EH (cell line): ENCODE data around the gene MS4A6A.

Experiments used
- DNase-seq: peaks from one replicate; pipeline ENCODE4 v3.0.0-alpha.2; 2015; ENCODE audit warnings: low read depth

The MS4A6A gene

DNA sequence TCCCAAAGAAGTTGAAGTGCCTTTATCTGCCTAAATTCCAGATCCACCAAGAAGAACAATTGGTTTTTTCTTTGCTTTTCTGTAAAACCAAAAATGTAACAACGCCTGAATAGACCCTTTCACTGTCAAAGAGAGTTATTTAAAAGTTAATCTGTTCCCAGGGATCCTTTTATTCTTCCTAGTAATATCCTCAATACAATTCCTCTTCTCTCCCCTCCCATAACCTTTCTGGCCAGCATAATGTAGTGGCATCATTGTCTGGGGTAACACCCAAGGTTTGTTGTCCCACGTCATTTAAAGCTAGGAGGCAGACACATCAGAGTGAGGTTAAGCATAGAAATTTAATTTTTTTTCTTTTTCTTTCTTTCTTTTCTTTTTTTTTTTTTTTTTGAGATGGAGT, 54.5 kb downstream of the MS4A6A start:
- DNase-seq: no peak

DNA sequence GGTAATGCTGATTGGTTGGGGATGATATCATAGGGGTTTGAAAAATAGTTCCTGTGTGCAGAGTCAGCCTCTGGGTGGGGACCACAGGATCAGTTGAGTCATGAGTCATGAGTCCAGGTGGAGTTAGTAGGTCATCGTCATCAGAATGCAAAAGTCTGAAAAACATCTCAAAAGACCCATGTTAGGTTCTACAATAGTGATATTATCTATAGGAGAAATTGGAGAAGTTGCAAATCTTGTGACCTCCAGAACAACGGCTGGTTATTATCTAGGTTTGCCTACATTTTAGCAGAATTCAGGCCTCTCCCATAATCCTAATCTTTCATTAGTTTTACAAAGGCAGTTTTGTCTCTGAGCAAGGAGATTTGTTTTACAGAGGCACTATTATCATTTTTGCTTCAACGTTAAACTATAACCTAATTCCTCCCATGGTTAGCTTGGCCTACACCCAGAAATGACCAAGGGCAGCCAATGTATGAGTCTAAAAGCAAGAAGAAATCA, 55.5 kb downstream of the MS4A6A start:
- no peak for DNase-seq

DNA sequence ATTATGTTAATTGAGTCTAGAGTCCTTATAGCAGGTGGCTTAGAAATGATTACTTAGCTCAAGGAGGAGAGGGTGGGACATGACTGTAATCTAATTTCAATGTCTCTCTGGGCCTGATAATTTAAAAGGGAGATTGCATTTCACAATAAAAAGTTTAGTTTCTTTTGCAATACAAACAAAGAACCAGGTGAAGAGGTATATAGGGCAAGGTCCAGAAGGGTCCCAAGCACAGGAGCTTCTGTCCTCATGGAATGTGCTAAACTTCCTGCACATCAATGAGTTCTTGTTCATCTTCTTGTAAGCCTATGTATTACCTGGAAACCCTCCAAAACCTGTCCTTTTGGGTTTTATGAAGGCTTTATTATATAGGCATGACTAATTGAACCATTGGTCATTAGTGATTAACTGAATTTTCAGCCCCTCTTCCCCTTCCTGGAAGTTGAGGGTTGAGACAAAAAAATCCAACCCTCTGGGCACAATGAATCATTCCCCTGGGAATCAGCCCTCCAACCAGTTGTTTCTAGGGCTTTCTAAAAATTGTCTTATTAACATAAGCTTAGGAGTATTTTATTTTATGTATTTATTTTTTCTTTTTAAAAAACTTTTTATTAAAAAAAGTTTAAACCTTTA, 56.8 kb downstream of the MS4A6A start:
- DNase-seq: no peak

DNA sequence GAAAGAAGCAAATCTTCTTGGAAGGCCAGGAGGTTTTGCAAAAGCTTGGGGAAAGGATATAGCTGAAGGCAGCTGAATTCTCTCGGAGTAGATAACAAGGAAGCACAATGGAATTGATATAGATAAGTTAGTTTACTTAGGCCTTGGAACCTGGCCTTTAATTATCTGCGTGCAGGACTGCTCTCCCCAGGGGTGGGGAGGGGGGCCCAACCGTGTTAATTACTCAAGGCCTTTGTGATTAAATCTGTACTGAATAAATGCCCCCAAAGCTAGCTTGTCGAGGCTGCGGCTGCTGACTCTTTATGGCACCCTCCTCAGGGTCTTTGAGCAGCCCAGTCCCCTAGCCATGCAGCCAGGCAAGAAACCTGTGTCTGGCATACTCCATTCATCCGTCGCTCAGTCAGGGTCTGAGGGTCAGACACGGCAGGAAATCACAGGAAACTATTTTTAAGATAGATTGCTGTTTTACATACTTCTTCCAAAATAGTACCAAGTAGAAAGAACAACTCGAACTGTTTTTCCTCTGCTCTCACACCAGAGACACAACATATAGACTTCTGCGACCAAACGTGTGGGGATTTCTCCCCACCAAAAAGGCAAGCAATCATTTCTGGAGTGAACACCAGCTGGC, 58.0 kb downstream of the MS4A6A start:
- no peak for DNase-seq
